Body of pancreas (tissue), 4 donors: ENCODE data around the gene CCDC191. TPM values are rescaled to one million over a fixed set of nuclear protein-coding genes. Genes with fewer than 3 reads are reported as not detected.

ENCODE experiments used
- ATAC-seq: fragments of 150-250 bp; one replicate; pipeline ENCODE4 v1.9.1; 2016
- DNase-seq, 4 donors: peaks; one replicate each; pipeline ENCODE4 v3.0.0-alpha.2; 2019
- H3K27ac ChIP-seq, 4 donors: fragments of 200-600 bp; sonication (generic); 1 replicate in 3 of 4; 2 replicates in 1 of 4; pipeline versions ENCODE4 v1.5.1 to v1.6.1; 2016 to 2019; ENCODE audit warnings: mild to moderate bottlenecking in 1 of 4, mixed read lengths in 1 of 4, moderate library complexity in 1 of 4
- H3K27me3 ChIP-seq, 2 donors: fragments of 200-600 bp; sonication (generic); one replicate each; pipeline ENCODE4 v1.6.0; 2016; ENCODE audit warnings: mild to moderate bottlenecking in 1 of 2
- H3K36me3 ChIP-seq, 2 donors: fragments of 200-600 bp; sonication (generic); replicated peaks in 1 of 2; 2 replicates each; pipeline ENCODE4 v1.5.1; 2016; ENCODE audit warnings: low read depth in 2 of 2; ENCODE audit not compliant: insufficient read depth in 1 of 2
- H3K4me1 ChIP-seq: fragments of 200-600 bp; sonication (generic); one replicate; pipeline ENCODE4 v1.6.0; 2016
- H3K4me3 ChIP-seq, 2 donors: fragments of 200-600 bp; sonication (generic); 1 replicate in 1 of 2; 2 replicates in 1 of 2; pipeline ENCODE4 v1.5.1; 2016 to 2019
- H3K9me3 ChIP-seq, 3 donors: fragments of 200-600 bp; sonication (generic); 1 replicate in 2 of 3; 2 replicates in 1 of 3; pipeline ENCODE4 v1.5.1; 2016
- POLR2A ChIP-seq, 3 donors: fragments of 450-650 bp; IDR thresholded peaks; one replicate each; pipeline ENCODE4 v1.6.1; 2016; ENCODE audit warnings: antibody characterized with exemption in 3 of 3, mild to moderate bottlenecking in 2 of 3
- WGBS, 2 donors: methylation state at CpG; one replicate each; pipeline ENCODE4 v1.1.5; 2017; 5-methylcytosine and 5-hydroxymethylcytosine counted together
- intact Hi-C: fragments of 100-400 bp; cut with DNase I; formaldehyde crosslinking; loops from one replicate; pipeline ENCODE4 v1.15.1; 2023
- total RNA-seq, 2 donors: library from RNA; depleted of rRNA; stranded (reverse); fragments of >200 nt; gene quantifications; one replicate each; pipeline ENCODE4 v1.1.0, GENCODE V29; 2016
- TF ChIP-seq, protein P1 (sequence below), 7 experiments: fragments of 450-650 bp in 4 of 7; fragments of 200-600 bp in 3 of 7; sonication (generic) in 3 of 7; IDR thresholded peaks; one replicate each; pipeline ENCODE4 v1.5.1; 2016 to 2019; ENCODE audit warnings: antibody characterized with exemption in 7 of 7

CCDC191 gene
- total RNA-seq, 2 donors from 2014 or later = 5.4 to 11.9 TPM

GRCh38 chr3:113952921-113953320, 103.4 kb downstream of the CCDC191 start:
- Histone ChIP-seq H3K27me3 (no peaks in the 10 kb centered on the region), H3K4me3 (no peak overlapping the region), H3K36me3 (peaks cover 0 to 9% of the 10 kb centered on the region in 2 donors), H3K27ac (no peak overlapping the region), H3K4me1 (peaks cover 6% of the 10 kb centered on the region), H3K9me3 (no peaks in the 10 kb centered on the region)
- no peak for DNase-seq
- TF ChIP-seq, protein P1, sequence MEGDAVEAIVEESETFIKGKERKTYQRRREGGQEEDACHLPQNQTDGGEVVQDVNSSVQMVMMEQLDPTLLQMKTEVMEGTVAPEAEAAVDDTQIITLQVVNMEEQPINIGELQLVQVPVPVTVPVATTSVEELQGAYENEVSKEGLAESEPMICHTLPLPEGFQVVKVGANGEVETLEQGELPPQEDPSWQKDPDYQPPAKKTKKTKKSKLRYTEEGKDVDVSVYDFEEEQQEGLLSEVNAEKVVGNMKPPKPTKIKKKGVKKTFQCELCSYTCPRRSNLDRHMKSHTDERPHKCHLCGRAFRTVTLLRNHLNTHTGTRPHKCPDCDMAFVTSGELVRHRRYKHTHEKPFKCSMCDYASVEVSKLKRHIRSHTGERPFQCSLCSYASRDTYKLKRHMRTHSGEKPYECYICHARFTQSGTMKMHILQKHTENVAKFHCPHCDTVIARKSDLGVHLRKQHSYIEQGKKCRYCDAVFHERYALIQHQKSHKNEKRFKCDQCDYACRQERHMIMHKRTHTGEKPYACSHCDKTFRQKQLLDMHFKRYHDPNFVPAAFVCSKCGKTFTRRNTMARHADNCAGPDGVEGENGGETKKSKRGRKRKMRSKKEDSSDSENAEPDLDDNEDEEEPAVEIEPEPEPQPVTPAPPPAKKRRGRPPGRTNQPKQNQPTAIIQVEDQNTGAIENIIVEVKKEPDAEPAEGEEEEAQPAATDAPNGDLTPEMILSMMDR (IDR thresholded peaks at IDR 0.05) = no peak
- TF ChIP-seq POLR2A (IDR thresholded peaks at IDR 0.05) = no peak
- no peak for ATAC-seq
- intact Hi-C loops = no loop called here

GRCh38 chr3:113948015-113948917, 108.1 kb downstream of the CCDC191 start:
- Histone ChIP-seq H3K36me3 (no peaks in the 10 kb centered on the region), H3K27me3 (no peaks in the 10 kb centered on the region), H3K4me3 (peak overlapping the region; percentile 90 to 91), H3K27ac (peak overlapping the region; percentile 72 to 89 (median 78)), H3K4me1 (peaks cover 6% of the 10 kb centered on the region), H3K9me3 (no peaks in the 10 kb centered on the region)
- ATAC-seq = peak; percentile 47
- DNase-seq = peak; percentile 57 to 67 (median 64)
- intact Hi-C loops = no loop called here
- WGBS, 2 donors = 1% methylated on average over 21 to 65 of the region's 65 CpGs
- peak in 2 of 3 donors; percentile 30 to 33 for TF ChIP-seq POLR2A (IDR thresholded peaks at IDR 0.05)
- TF ChIP-seq, protein P1 (IDR thresholded peaks at IDR 0.05) = peak in 4 of 7 experiments; percentile 3 to 41 (median 23)

- Histone ChIP-seq H3K4me1 (peaks cover 6% of the 10 kb centered on the region), H3K27me3 (no peaks in the 10 kb centered on the region), H3K4me3 (peak within 1 kb of the TSS; percentile 90 to 91), H3K36me3 (no peaks in the 10 kb centered on the region), H3K27ac (peak within 1 kb of the TSS; percentile 72 to 89 (median 81)), H3K9me3 (no peaks in the 10 kb centered on the region)
- ATAC-seq (peak; percentile 97), DNase-seq (peak; percentile 90 to 94 (median 92))
- peak in 2 of 3 donors; percentile 53 to 62 for TF ChIP-seq POLR2A (IDR thresholded peaks at IDR 0.05)
- TF ChIP-seq, protein P1 (IDR thresholded peaks at IDR 0.05) = peak in 1 of 7 experiments; percentile 2
- 0 to 1% methylated on average over 9 to 71 of the region's 80 CpGs for WGBS, 2 donors
- intact Hi-C loops = no loop called here
Observed at GRCh38 chr3:113947372-113948014, 108.8 kb downstream of the CCDC191 start, which contains the start of gene ZDHHC23. Gene ZDHHC23 (plus strand): TSS chr3:113948013. CDS start chr3:113948803, 790 bp downstream.

DNA sequence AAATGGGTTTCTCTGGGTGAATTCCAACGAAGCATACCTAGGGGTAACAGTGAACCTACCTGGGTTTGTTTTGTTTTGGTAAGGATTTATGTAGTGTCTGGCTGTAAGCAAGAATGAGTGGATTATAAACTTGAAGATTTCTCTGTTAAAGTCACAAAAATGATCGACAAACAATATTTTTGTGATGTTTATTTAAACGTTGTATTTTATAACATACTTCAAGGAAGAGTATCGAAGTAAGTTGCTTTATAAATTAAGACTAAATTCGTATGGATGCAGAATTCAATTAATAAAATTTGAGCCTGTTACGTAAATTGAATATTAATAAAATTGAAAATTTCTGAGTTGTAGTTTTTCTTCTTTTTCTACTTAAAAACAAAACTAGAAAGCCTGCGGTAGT, 109.5 kb downstream of the CCDC191 start:
- intact Hi-C loops = no loop called here
- H3K9me3 ChIP-seq = no peaks in the 10 kb centered on the region
- no peaks in the 10 kb centered on the region for H3K27me3 ChIP-seq
- TF ChIP-seq, protein P1 (IDR thresholded peaks at IDR 0.05) = no peak
- no peak for TF ChIP-seq POLR2A (IDR thresholded peaks at IDR 0.05)
- ATAC-seq (no peak), DNase-seq (no peak)
- H3K4me3 ChIP-seq = peak overlapping the region; percentile 15 to 38
- 31 to 41% methylated on average over 7 of the region's 7 CpGs for WGBS, 2 donors
- H3K36me3 ChIP-seq = no peaks in the 10 kb centered on the region
- peaks cover 6% of the 10 kb centered on the region for H3K4me1 ChIP-seq
- peak overlapping the region in 3 of 4 donors; percentile 78 to 89 (median 84) for H3K27ac ChIP-seq
